Neural progenitor cell (in vitro differentiated cells): ENCODE results near the gene PLD4.

Source experiments
- CTCF ChIP-seq: fragments of 200-600 bp; sonication (generic); IDR thresholded peaks from 2 replicates; pipeline ENCODE4 v1.5.1; 2017; ENCODE audit warnings: antibody characterized with exemption, mild to moderate bottlenecking
- EZH2 ChIP-seq: fragments of 200-600 bp; sonication (generic); IDR thresholded peaks from 2 replicates; pipeline ENCODE4 v1.6.1; 2017; ENCODE audit warnings: antibody characterized with exemption, mild to moderate bottlenecking, moderate library complexity
- EZH2phosphoT487 ChIP-seq: fragments of 200-600 bp; sonication (generic); IDR thresholded peaks from 2 replicates; pipeline ENCODE4 v1.6.1; 2017; ENCODE audit warnings: antibody characterized with exemption

GRCh38 chr14:104899781-104900180, 24.9 kb upstream of the PLD4 start:
- TF ChIP-seq CTCF (no peak), EZH2 (no peak), EZH2phosphoT487 (no peak)
